ENCODE data around the gene GSX1.

DNA sequence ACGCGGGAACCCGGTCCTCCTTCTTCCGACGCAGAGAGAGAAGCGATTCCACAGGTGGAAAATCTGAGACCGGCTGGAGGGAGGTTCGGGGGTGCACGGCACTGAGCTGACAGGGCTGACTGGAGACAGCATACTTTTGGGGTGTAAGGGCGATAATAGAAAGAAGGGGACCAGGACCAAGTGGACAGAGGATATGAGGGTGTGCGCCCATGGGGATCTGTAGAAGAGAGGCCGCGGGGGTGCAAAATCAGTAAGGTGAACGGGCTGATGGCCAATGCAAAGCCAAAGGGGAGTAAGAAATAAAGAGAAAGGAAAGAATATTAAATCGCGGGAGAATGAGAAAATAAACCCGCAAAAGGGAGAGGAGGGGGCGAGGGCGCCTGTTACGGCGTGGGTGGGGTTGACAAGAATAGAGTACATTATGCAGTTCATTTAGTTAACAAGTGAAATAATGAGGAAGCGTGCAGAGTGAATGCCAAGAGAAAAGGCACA, 336 bp upstream of the GSX1 start:
- TF ChIP-seq, protein P1, sequence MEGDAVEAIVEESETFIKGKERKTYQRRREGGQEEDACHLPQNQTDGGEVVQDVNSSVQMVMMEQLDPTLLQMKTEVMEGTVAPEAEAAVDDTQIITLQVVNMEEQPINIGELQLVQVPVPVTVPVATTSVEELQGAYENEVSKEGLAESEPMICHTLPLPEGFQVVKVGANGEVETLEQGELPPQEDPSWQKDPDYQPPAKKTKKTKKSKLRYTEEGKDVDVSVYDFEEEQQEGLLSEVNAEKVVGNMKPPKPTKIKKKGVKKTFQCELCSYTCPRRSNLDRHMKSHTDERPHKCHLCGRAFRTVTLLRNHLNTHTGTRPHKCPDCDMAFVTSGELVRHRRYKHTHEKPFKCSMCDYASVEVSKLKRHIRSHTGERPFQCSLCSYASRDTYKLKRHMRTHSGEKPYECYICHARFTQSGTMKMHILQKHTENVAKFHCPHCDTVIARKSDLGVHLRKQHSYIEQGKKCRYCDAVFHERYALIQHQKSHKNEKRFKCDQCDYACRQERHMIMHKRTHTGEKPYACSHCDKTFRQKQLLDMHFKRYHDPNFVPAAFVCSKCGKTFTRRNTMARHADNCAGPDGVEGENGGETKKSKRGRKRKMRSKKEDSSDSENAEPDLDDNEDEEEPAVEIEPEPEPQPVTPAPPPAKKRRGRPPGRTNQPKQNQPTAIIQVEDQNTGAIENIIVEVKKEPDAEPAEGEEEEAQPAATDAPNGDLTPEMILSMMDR (conservative IDR thresholded peaks at IDR 0.05; ENCODE audit: low read depth, low read length) = no peak
- TF ChIP-seq FOS (IDR thresholded peaks at IDR 0.05; ENCODE audit: low read depth, low read length) (no peak), POLR2A (IDR thresholded peaks at IDR 0.05; ENCODE audit: low read depth, low read length) (no peak), RAD21 (IDR thresholded peaks at IDR 0.05; ENCODE audit: low read length) (no peak), CEBPB (IDR thresholded peaks at IDR 0.05; ENCODE audit: low read depth, low read length) (no peak)
- TF ChIP-seq, protein P2, sequence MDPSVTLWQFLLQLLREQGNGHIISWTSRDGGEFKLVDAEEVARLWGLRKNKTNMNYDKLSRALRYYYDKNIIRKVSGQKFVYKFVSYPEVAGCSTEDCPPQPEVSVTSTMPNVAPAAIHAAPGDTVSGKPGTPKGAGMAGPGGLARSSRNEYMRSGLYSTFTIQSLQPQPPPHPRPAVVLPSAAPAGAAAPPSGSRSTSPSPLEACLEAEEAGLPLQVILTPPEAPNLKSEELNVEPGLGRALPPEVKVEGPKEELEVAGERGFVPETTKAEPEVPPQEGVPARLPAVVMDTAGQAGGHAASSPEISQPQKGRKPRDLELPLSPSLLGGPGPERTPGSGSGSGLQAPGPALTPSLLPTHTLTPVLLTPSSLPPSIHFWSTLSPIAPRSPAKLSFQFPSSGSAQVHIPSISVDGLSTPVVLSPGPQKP (IDR thresholded peaks at IDR 0.05; ENCODE audit: borderline replicate concordance, low read depth, low read length) = no peak

Measured in IMR-90 (cell line).